ENCODE data around the gene VOPP1. TPM values are rescaled to one million over a fixed set of nuclear protein-coding genes. Genes with fewer than 3 reads are reported as not detected.

Gene VOPP1
- total RNA-seq, 1 experiment from 2014 or later, result 63.9 TPM

DNA sequence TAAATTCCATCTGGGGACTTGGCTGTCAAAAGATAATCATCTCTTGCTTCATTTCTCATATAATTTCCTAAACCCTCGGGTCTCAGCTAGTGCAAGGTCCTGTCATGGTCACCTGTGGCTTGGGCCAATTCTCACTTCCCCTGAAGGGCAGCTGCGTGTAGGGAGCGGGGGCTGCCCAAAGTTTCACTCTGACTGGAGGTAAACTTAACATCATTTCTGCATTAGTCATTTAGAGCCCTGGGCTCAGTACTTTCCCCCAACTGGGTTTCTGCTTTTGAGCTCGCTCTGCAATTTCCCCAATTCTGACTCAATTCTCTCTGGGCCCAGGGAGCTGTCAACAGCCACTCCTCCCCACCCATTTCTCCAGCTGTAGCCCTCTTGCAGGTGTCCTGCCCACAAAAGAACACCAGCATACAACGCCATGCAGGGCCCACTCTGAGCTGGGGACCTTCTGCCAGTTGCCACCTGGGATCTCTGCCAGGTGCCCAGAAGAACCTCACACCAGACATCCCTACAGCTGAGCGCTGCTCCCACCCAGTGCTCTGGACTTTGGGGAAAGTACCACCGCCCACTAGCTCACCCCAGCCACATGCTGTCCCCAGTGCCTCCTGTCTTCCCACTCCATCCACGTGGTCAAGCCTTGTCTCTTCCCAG is 37.9 kb downstream of the VOPP1 start:
- Mint-ChIP-seq H3K4me1 (peaks cover 80% of the 10 kb centered on the region), H3K4me3 (no peak overlapping the region), H3K36me3 (no peaks in the 10 kb centered on the region), H3K27me3 (ENCODE audit: low read depth) (no peaks in the 10 kb centered on the region), H3K27ac (0 out of 2 replicates have a peak overlapping the region, but pooled peaks have one; percentile 66), H3K9me3 (no peaks in the 10 kb centered on the region)
- ChIA-PET POLR2A (no interaction called here), CTCF (no interaction called here)
- ATAC-seq (no peak), DNase-seq (ENCODE audit: low spot score) (no peak)
- TF ChIP-seq KAT7 (CRISPR knock-in tag; IDR thresholded peaks at IDR 0.05; ENCODE audit: borderline replicate concordance), result no peak
- TF ChIP-seq, protein P1, sequence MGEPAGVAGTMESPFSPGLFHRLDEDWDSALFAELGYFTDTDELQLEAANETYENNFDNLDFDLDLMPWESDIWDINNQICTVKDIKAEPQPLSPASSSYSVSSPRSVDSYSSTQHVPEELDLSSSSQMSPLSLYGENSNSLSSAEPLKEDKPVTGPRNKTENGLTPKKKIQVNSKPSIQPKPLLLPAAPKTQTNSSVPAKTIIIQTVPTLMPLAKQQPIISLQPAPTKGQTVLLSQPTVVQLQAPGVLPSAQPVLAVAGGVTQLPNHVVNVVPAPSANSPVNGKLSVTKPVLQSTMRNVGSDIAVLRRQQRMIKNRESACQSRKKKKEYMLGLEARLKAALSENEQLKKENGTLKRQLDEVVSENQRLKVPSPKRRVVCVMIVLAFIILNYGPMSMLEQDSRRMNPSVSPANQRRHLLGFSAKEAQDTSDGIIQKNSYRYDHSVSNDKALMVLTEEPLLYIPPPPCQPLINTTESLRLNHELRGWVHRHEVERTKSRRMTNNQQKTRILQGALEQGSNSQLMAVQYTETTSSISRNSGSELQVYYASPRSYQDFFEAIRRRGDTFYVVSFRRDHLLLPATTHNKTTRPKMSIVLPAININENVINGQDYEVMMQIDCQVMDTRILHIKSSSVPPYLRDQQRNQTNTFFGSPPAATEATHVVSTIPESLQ (CRISPR knock-in tag; IDR thresholded peaks at IDR 0.05), result no peak
- TF ChIP-seq CDX4 (CRISPR knock-in tag; IDR thresholded peaks at IDR 0.05; ENCODE audit: borderline replicate concordance), result no peak
- TF ChIP-seq E2F1 (CRISPR knock-in tag; IDR thresholded peaks at IDR 0.05), result no peak
- TF ChIP-seq OVOL2 (CRISPR knock-in tag; IDR thresholded peaks at IDR 0.05; ENCODE audit: borderline replicate concordance), result no peak
- TF ChIP-seq, protein P2, sequence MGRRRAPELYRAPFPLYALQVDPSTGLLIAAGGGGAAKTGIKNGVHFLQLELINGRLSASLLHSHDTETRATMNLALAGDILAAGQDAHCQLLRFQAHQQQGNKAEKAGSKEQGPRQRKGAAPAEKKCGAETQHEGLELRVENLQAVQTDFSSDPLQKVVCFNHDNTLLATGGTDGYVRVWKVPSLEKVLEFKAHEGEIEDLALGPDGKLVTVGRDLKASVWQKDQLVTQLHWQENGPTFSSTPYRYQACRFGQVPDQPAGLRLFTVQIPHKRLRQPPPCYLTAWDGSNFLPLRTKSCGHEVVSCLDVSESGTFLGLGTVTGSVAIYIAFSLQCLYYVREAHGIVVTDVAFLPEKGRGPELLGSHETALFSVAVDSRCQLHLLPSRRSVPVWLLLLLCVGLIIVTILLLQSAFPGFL (CRISPR knock-in tag; IDR thresholded peaks at IDR 0.05; ENCODE audit: borderline replicate concordance), result no peak
- no peak for TF ChIP-seq JUN (CRISPR knock-in tag; IDR thresholded peaks at IDR 0.05)
- no peak for TF ChIP-seq SMAD3 (CRISPR knock-in tag; IDR thresholded peaks at IDR 0.05; ENCODE audit: borderline replicate concordance)
- TF ChIP-seq RORB (CRISPR knock-in tag; IDR thresholded peaks at IDR 0.05), result no peak
- TF ChIP-seq HMGA2 (CRISPR knock-in tag; IDR thresholded peaks at IDR 0.05), result no peak
- no peak for TF ChIP-seq GRHL2 (CRISPR knock-in tag; IDR thresholded peaks at IDR 0.05; ENCODE audit: insufficient replicate concordance, severe bottlenecking)
- no peak for TF ChIP-seq PRRX2 (CRISPR knock-in tag; IDR thresholded peaks at IDR 0.05)
- TF ChIP-seq, protein P3, sequence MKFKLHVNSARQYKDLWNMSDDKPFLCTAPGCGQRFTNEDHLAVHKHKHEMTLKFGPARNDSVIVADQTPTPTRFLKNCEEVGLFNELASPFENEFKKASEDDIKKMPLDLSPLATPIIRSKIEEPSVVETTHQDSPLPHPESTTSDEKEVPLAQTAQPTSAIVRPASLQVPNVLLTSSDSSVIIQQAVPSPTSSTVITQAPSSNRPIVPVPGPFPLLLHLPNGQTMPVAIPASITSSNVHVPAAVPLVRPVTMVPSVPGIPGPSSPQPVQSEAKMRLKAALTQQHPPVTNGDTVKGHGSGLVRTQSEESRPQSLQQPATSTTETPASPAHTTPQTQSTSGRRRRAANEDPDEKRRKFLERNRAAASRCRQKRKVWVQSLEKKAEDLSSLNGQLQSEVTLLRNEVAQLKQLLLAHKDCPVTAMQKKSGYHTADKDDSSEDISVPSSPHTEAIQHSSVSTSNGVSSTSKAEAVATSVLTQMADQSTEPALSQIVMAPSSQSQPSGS (CRISPR knock-in tag; IDR thresholded peaks at IDR 0.05; ENCODE audit: borderline replicate concordance, low read depth), result no peak
- TF ChIP-seq AFF4 (CRISPR knock-in tag; IDR thresholded peaks at IDR 0.05; ENCODE audit: borderline replicate concordance), result no peak
- TF ChIP-seq, protein P4, sequence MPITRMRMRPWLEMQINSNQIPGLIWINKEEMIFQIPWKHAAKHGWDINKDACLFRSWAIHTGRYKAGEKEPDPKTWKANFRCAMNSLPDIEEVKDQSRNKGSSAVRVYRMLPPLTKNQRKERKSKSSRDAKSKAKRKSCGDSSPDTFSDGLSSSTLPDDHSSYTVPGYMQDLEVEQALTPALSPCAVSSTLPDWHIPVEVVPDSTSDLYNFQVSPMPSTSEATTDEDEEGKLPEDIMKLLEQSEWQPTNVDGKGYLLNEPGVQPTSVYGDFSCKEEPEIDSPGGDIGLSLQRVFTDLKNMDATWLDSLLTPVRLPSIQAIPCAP (CRISPR knock-in tag; IDR thresholded peaks at IDR 0.05), result no peak
- no peak for TF ChIP-seq ERG (CRISPR knock-in tag; IDR thresholded peaks at IDR 0.05)
- no peak for TF ChIP-seq RELA (CRISPR knock-in tag; IDR thresholded peaks at IDR 0.05; ENCODE audit: borderline replicate concordance)
- TF ChIP-seq TEAD4 (CRISPR knock-in tag; IDR thresholded peaks at IDR 0.05), result no peak

Data from WTC11 (cell line).